Esophagus squamous epithelium (tissue), 4 donors: ENCODE data around the gene KRTAP19-8.

Source experiments
- POLR2A ChIP-seq, 4 donors: fragments of 450-650 bp; IDR thresholded peaks; one replicate each; pipeline ENCODE4 v1.6.1; 2017; ENCODE audit warnings: antibody characterized with exemption in 4 of 4, mild to moderate bottlenecking in 4 of 4, moderate library complexity in 3 of 4
- TF ChIP-seq, protein P1 (sequence below), 6 experiments: fragments of 450-650 bp in 4 of 6; fragments of 200-600 bp in 2 of 6; sonication (generic) in 2 of 6; IDR thresholded peaks; one replicate each; pipeline ENCODE4 v1.5.1; 2016 to 2019; ENCODE audit warnings: antibody characterized with exemption in 6 of 6, mild to moderate bottlenecking in 4 of 6, moderate library complexity in 4 of 6

DNA sequence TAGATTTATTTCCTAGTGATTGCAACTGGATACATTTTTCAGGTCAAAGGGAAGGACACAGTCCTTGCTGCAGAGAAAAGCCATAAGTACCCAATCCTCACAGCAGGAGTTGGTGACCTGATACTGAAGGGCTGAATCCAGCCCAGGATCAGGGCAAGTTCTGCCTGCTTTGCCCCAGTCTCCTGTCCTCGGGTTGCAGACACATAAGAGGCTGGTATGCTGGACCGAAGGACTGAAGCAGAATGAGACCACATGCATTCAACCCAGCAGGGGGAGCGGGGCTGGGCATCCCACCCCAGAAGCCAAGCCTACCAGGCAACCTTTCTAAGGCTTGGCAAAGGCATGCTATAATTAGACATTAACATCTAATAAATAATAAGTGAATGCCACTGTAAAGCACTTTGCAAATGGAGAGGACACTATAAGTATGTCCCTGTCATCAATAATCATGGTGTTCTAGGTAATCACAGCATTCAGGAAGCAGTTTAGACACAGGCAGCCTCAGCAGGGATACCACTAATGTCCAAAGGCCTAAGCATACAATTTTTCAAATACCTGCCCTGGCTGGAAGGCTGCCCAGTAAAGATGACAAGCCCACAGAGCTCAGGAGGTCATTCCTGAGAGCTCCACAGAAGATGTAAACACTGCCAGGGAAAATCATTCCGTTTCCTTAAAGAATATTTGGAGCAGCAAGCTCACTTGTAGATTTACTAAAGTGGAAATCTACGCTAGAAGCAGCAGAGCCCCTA is 47.6 kb downstream of the KRTAP19-8 start:
- TF ChIP-seq, protein P1, sequence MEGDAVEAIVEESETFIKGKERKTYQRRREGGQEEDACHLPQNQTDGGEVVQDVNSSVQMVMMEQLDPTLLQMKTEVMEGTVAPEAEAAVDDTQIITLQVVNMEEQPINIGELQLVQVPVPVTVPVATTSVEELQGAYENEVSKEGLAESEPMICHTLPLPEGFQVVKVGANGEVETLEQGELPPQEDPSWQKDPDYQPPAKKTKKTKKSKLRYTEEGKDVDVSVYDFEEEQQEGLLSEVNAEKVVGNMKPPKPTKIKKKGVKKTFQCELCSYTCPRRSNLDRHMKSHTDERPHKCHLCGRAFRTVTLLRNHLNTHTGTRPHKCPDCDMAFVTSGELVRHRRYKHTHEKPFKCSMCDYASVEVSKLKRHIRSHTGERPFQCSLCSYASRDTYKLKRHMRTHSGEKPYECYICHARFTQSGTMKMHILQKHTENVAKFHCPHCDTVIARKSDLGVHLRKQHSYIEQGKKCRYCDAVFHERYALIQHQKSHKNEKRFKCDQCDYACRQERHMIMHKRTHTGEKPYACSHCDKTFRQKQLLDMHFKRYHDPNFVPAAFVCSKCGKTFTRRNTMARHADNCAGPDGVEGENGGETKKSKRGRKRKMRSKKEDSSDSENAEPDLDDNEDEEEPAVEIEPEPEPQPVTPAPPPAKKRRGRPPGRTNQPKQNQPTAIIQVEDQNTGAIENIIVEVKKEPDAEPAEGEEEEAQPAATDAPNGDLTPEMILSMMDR (IDR thresholded peaks at IDR 0.05), result no peak
- TF ChIP-seq POLR2A (IDR thresholded peaks at IDR 0.05), result no peak
